ENCODE data around the gene MPZL3.

MPZL3 gene

DNA sequence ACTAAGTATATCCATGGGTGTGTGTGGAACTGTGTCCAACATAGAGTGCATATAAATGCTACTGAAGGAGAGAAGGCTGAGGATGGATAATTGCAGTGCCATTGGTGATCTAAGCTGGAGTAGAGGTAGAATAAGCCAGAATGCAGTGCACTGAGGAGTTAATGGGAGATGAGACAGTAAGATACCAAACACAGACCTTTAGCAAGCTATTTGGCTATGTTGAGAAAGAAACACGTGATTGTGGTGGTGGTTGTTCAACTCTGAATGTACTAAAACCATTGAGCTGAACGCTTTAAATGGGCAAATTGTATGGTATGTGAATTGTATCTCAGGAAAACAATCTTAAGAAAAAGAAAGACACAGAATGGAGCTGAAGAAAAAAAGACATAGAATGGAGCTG is 50.2 kb downstream of the MPZL3 start:
- H3K4me3 ChIP-seq (ENCODE audit: low read depth, low read length) = no peak overlapping the region
- TF ChIP-seq, protein P1, sequence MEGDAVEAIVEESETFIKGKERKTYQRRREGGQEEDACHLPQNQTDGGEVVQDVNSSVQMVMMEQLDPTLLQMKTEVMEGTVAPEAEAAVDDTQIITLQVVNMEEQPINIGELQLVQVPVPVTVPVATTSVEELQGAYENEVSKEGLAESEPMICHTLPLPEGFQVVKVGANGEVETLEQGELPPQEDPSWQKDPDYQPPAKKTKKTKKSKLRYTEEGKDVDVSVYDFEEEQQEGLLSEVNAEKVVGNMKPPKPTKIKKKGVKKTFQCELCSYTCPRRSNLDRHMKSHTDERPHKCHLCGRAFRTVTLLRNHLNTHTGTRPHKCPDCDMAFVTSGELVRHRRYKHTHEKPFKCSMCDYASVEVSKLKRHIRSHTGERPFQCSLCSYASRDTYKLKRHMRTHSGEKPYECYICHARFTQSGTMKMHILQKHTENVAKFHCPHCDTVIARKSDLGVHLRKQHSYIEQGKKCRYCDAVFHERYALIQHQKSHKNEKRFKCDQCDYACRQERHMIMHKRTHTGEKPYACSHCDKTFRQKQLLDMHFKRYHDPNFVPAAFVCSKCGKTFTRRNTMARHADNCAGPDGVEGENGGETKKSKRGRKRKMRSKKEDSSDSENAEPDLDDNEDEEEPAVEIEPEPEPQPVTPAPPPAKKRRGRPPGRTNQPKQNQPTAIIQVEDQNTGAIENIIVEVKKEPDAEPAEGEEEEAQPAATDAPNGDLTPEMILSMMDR (IDR thresholded peaks at IDR 0.05; ENCODE audit: control insufficient read depth, extremely low read depth, insufficient read depth) = no peak
- DNase-seq (ENCODE audit: low read depth) = no peak

DNA sequence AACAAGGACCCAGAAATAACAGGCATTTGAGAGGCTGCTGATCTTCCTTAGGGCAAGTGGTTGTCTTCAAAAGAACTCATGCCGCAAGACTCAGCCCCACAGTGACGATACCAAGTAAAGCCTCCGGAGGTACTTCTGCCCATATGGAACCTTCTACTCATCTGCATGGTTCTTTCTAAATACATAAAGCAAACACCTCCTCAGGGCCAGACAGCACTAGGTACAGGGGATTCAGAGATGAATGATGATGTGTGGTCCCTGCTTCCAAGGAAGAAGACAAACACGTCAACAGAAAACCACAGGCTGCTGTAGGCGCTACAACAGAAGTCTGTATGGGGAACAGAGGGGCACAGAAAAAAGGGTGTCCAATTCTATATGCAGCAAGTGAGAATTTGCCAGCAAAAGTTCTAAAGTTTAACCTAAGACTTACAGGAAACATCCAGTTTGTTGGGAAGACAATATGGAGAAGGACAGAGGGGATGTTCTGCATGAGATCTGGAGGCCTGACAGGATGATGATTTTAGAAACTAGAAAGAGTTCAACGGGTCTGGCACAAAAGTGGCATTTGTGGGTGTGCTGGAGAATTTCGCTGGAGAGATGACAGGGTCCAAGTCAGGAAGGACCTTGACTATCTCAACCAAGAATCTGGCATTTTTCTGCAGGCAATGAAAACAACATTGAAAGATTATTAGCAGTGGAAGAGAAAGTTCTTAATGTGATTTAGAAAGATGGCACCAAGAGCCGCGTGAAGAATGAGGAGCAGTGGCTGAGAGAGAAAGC is 51.1 kb downstream of the MPZL3 start:
- TF ChIP-seq, protein P1 (IDR thresholded peaks at IDR 0.05; ENCODE audit: control insufficient read depth, extremely low read depth, insufficient read depth) = no peak
- no peak overlapping the region for H3K4me3 ChIP-seq (ENCODE audit: low read depth, low read length)
- DNase-seq (ENCODE audit: low read depth) = no peak

DNA sequence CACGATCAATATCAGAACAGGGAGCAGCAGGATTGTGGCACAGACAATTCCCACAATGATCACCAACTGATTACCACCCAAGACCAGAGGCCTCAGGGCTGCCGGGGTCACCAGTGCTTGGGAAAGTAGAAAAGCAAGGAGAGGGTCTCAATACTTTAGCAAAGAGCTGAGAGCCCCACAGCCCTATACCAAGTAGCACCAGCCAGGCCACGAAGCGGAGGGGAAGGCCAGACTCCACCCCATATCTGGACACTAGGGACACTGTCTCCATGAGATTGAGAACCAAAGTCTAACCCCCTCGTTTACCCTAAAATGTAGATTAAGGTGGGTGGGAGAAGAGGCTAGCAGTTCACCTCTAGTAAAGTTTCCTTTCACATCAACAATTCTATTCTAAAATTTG is 51.7 kb downstream of the MPZL3 start:
- TF ChIP-seq, protein P1 (IDR thresholded peaks at IDR 0.05; ENCODE audit: control insufficient read depth, extremely low read depth, insufficient read depth) = no peak
- DNase-seq (ENCODE audit: low read depth) = no peak

DNA sequence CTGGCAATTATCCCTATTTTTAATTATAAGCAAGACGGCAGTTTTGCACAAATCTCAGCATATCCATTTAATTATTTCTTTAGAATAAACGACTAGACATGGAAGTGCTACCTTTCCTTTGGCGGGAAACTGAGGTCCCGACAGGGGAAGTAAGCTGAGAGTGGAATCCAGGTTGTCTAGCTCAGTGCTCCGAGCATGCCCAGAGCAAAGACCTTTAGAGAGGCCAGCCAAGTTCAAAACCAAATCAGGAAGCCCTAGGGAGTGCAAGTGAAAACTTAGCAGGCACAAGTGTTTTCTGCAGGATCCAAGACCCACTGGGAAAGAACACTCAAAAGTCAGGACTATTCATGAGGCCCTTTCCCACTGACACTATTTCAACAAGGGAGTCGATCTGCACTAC is 53.0 kb downstream of the MPZL3 start:
- TF ChIP-seq, protein P1 (IDR thresholded peaks at IDR 0.05; ENCODE audit: control insufficient read depth, extremely low read depth, insufficient read depth) = no peak
- H3K4me3 ChIP-seq (ENCODE audit: low read depth, low read length) = no peak overlapping the region
- DNase-seq (ENCODE audit: low read depth) = no peak

More for the DNA sequence above, 51.7 kb downstream of the MPZL3 start:
- no peak overlapping the region for H3K4me3 ChIP-seq (ENCODE audit: low read depth, low read length)

DNA sequence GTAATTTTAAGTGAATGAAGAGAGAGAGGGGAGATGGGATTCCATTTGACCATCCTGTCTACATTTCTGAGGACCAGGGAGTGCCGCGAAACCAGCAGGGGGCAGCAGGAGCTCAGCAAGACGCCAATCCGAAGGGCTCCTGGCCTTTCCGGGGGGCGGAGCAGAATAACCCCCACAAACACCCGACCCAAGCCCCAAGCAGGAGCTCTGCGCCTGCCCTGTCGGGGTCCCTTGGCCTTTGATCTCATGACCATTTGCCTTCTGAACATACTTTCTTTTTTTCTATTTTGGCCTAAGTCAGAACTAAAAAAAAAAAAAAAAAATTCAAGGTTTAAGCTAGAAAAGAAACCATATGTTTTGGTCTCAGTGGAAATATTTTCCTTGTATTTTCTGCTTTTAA is 53.8 kb downstream of the MPZL3 start:
- DNase-seq (ENCODE audit: low read depth) = no peak
- TF ChIP-seq, protein P1 (IDR thresholded peaks at IDR 0.05; ENCODE audit: control insufficient read depth, extremely low read depth, insufficient read depth) = peak; percentile 92
- H3K4me3 ChIP-seq (ENCODE audit: low read depth, low read length) = no peak overlapping the region

DNA sequence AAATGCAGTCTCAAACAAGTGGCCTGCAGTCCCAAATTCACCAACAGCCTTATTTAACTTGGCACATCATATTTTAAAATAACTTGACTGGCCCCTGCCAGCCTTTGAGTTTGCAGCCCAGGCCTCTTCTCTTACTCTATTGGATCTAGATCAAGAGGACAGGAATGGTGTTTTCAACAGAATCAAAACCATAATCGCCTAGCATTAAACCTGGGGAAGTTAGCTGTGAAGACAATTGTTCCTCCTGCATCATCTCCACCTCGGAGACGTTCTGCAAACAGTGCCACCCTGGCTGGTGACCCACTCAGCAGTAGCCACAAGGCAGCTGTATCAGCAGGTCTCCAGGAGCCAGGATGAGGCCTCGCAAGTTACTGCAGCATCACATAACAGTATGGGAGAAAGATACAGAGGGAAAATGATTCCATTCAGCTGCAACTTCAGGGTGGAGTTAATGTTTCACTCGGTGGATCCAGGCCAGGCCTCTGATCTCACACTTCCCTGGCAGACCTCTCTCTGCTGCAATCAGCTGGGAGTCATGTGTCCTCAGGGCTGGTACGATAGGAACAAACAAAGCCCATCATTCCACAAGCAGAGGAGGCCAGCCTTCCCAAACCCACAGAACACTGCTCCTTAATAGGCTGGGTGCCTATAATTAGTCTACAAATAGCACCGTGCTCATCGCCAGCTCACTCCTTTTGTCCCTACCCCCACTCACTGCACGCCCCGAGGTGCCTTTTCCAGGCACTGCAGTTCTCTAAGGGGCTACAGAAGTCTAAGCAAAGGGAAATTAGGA is 57.1 kb downstream of the MPZL3 start:
- H3K4me3 ChIP-seq (ENCODE audit: low read depth, low read length) = no peak overlapping the region
- TF ChIP-seq, protein P1 (IDR thresholded peaks at IDR 0.05; ENCODE audit: control insufficient read depth, extremely low read depth, insufficient read depth) = no peak
- DNase-seq (ENCODE audit: low read depth) = peak; percentile 56

Data from LNCaP clone FGC (cell line).